GM19193 (cell line): ENCODE data around the gene LIMK1.

ENCODE experiments used
- POLR2A ChIP-seq: IDR thresholded peaks from 4 replicates; pipeline ENCODE4 v1.6.1; 2011; ENCODE audit not compliant: insufficient read depth, insufficient read length; ENCODE audit errors: extremely low read depth

LIMK1 gene

GRCh38 chr7:74049997-74050798, 33.4 kb upstream of the LIMK1 start:
- no peak for TF ChIP-seq POLR2A

DNA sequence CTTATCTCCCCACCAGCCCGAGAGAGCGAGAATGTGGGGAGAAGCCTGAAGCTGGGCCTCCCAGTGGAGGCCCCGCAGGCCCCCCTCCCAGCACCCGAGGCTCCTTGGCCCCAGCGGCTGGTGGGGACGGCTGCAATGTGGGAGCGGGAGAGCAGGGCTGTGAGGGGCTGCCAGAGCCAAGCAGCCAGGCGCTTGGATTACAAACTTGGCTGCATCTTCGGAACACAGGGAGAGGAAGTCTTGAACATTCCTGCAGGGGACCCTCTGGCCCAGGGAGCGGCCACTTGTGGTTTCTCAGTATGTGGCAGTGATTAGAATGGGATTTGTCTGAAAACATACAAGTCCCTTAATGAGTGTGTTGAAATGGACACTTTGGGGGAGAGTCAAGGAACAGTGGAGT, 32.4 kb upstream of the LIMK1 start:
- no peak for TF ChIP-seq POLR2A

- no peak for TF ChIP-seq POLR2A
Observed at GRCh38 chr7:74051629-74052410, 31.8 kb upstream of the LIMK1 start.

GRCh38 chr7:74052628-74053027, 31.0 kb upstream of the LIMK1 start:
- TF ChIP-seq POLR2A: no peak

DNA sequence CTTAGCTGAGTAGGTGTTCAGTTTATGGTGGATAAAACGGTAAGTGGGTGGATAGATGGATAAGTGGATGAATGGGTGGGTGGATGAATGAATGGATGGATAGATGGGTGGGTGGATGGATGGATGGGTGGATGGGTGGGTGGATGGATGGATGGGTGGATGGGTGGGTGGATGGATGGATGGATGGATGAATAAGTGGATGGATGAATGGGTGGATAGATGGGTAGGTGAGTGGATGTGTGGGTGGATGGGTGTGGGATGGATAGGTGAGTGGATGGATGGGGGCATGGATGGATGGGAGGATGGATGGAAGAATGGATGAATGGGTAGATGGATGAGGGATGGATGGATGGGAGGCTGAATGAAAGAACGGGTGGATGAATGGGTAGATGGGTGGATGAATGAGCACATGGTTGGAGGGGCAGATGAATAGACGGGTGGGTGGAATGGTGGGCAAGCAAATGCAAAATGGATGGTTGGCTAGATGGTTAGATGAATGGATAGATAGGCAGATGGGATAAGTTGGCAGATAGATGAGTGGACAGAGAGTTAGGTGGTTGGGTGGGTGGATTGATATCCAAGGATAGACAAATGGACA, 29.9 kb upstream of the LIMK1 start:
- TF ChIP-seq POLR2A: no peak

DNA sequence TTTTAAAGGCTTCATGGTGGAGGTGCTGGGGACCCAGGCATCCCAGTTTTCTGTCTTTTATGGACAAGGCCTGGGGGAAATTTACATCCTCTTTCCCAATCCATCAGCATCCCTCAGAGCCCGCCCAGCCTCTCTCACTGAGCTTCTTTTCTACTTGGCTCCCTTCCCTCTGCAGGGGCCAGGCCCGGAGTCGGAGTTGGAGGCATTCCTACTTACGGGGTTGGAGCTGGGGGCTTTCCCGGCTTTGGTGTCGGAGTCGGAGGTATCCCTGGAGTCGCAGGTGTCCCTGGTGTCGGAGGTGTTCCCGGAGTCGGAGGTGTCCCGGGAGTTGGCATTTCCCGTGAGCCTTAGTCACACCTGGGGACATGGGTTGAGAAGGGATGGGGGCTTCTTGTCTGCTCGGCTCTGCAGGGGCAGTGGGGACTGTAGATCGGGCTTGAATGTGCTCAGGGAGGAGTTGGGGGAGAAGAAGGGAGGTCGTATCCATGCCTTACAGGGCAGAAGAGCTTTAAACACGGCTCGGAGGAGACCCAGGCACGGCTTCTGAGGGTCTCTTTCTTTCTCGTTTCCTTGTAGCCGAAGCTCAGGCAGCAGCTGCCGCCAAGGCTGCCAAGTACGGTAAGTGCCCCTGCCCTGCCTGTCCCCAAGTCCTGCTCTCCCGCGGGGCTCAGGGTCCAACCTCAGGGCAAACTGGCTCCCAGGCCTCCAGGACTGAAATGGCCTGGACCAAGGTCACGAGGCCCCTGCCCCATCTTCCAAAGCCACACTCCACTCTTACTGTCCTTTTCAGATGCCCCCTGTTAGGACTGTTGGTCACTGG, 27.3 kb upstream of the LIMK1 start:
- no peak for TF ChIP-seq POLR2A

DNA sequence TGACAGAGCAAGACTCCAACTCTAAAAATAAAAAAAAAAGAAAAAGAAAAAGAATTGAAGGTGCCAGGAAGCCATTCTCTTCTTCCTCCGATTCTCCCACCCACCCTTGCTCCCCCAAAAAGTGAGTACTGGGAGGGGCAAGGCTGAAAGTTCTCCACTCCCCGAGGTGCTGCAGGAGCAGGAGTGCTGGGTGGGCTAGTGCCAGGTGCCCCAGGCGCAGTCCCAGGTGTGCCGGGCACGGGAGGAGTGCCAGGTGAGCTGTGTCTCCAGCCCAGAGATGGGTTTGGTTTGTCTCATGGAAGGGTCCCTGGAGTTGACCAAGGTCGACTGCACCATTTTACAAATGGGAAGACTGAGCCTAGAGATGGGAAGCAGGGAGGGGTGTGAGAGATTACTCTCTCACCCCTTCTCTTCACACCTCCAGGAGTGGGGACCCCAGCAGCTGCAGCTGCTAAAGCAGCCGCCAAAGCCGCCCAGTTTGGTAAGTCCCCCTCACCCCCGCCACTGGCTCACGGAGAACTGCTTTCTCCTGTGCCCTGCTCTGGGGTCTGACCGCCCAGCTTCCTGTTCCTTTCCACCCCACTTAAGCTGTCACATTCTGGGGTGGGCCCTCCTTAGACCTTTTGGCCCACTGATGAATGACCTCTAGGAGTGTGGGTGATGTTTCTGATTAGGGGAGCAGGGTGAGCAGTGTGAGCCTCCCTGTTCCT, 26.2 kb upstream of the LIMK1 start:
- no peak for TF ChIP-seq POLR2A

GRCh38 chr7:74057987-74058386, 25.6 kb upstream of the LIMK1 start:
- TF ChIP-seq POLR2A: no peak

- TF ChIP-seq POLR2A: no peak
Observed at GRCh38 chr7:74058486-74058885, 25.1 kb upstream of the LIMK1 start.

DNA sequence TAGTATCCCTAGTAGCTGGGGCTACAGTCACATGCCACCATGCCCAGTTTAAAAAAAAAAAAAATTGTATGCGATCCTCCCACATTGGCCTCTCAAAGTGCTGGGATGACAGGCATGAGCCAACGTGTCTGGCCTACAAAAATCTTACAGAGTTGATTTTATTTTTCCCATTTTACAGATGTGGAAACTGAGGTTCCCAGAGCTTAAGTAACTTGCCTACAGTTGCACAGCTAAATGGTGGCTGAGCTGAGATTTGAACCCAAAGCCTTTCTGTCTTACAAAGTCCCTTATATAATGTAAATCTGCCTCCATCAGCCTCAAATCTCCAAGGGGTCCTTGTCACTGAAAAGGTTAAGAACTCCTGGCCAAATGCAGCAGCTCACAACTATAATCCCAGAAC, 24.6 kb upstream of the LIMK1 start:
- no peak for TF ChIP-seq POLR2A

GRCh38 chr7:74059681-74060588, 23.7 kb upstream of the LIMK1 start:
- TF ChIP-seq POLR2A: no peak

- TF ChIP-seq POLR2A: no peak
Observed at GRCh38 chr7:74061840-74062539, 21.6 kb upstream of the LIMK1 start.

DNA sequence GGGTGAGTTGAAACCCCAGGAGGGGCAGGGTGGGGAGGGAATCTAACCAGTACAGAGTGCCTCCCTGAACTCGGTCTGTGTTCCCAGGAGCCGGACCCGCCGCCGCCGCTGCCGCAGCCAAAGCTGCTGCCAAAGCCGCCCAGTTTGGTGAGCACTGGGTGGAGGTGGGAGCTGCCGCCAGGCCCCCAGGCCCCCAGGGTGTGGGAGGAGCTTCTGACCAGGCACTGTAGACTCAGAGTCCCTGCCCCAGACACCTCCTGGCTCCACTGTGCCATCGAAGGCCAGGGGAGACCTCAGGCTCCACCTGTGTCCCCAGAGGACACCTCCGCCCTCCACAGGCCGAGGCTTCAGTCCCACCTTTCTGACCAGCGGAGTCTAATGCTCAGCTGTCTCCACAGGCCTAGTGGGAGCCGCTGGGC, 20.4 kb upstream of the LIMK1 start:
- TF ChIP-seq POLR2A: no peak
